Measurements from ENCODE around the gene TMEM183A. TPM values are rescaled to one million over a fixed set of nuclear protein-coding genes. Genes with fewer than 3 reads are reported as not detected.

TMEM183A gene
- polyA plus RNA-seq, 1 of the 3 experiments (the other 2 are of a cell fraction) = 47.9 TPM

GRCh38 chr1:202957733-202958543 lies 49.2 kb upstream of the TMEM183A start, which contains the start of gene ADIPOR1:
Gene ADIPOR1, minus strand, starts transcription at chr1:202958312. Its CDS starts 7,242 bp downstream, at chr1:202951070.
- H3K27ac ChIP-seq (ENCODE audit: low read depth in 2 of 2, low read length in 1 of 2) = peak within 1 kb of the TSS; percentile 67 to 71
- H3F3A ChIP-seq (replicated peaks; ENCODE audit: insufficient read depth) = peaks cover 11% of the 10 kb centered on the region
- peak within 1 kb of the TSS; percentile 91 to 96 for H3K4me3 ChIP-seq (ENCODE audit: low read depth in 2 of 2, low read length in 1 of 2)
- H3K36me3 ChIP-seq (replicated peaks in 1 of 2; ENCODE audit: control insufficient read depth in 1 of 2, insufficient read depth in 2 of 2, low read length in 1 of 2) = peaks cover 3 to 29% of the 10 kb centered on the region in 2 experiments
- CTCF ChIA-PET = no interaction called here
- H3K4me1 ChIP-seq (ENCODE audit: control insufficient read depth in 1 of 2, insufficient read depth in 2 of 2, low read depth in 1 of 2, low read length in 1 of 2) = peaks cover 16 to 17% of the 10 kb centered on the region in 2 experiments
- peaks cover 32% of the 10 kb centered on the region for H4K20me1 ChIP-seq (ENCODE audit: insufficient read depth)
- TF ChIP-seq GABPA (IDR thresholded peaks at IDR 0.05; ENCODE audit: low read depth) = peak; percentile 81
- TF ChIP-seq NRF1 (IDR thresholded peaks at IDR 0.05; ENCODE audit: low read depth, low read length) = no peak
- no peak for TF ChIP-seq NFIC (IDR thresholded peaks at IDR 0.05; ENCODE audit: borderline replicate concordance)
- TF ChIP-seq RAD21 (IDR thresholded peaks at IDR 0.05; ENCODE audit: low read length) = no peak
- no peak for TF ChIP-seq EZH2phosphoT487 (IDR thresholded peaks at IDR 0.05; ENCODE audit: borderline replicate concordance, low read depth)
- peak; percentile 17; the same call in 1 of the 2 replicates for TF ChIP-seq SIN3A (IDR thresholded peaks at IDR 0.05; ENCODE audit: borderline replicate concordance, low read depth, low read length)
- TF ChIP-seq RFX5 (IDR thresholded peaks at IDR 0.05; ENCODE audit: low read length) = no peak
- TF ChIP-seq TAF1 (IDR thresholded peaks at IDR 0.05; ENCODE audit: borderline replicate concordance, low read depth, low read length) = peak; percentile 41; the same call in 1 of the 2 replicates
- TF ChIP-seq MEF2A (IDR thresholded peaks at IDR 0.05; ENCODE audit: borderline replicate concordance, low read depth) = no peak
- TF ChIP-seq CHD2 (IDR thresholded peaks at IDR 0.05; ENCODE audit: low read length, partially characterized antibody) = peak; percentile 88
- TF ChIP-seq MXI1 (IDR thresholded peaks at IDR 0.05; ENCODE audit: low read depth, low read length) = peak; percentile 62; the same call in 1 of the 2 replicates
- TF ChIP-seq RCOR1 (IDR thresholded peaks at IDR 0.05; ENCODE audit: low read length) = no peak
- TF ChIP-seq, protein P1, sequence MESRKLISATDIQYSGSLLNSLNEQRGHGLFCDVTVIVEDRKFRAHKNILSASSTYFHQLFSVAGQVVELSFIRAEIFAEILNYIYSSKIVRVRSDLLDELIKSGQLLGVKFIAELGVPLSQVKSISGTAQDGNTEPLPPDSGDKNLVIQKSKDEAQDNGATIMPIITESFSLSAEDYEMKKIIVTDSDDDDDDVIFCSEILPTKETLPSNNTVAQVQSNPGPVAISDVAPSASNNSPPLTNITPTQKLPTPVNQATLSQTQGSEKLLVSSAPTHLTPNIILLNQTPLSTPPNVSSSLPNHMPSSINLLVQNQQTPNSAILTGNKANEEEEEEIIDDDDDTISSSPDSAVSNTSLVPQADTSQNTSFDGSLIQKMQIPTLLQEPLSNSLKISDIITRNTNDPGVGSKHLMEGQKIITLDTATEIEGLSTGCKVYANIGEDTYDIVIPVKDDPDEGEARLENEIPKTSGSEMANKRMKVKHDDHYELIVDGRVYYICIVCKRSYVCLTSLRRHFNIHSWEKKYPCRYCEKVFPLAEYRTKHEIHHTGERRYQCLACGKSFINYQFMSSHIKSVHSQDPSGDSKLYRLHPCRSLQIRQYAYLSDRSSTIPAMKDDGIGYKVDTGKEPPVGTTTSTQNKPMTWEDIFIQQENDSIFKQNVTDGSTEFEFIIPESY (IDR thresholded peaks at IDR 0.05; ENCODE audit: borderline replicate concordance, low read depth) = peak; percentile 85; the same call in 1 of the 2 replicates
- TF ChIP-seq, protein P2, sequence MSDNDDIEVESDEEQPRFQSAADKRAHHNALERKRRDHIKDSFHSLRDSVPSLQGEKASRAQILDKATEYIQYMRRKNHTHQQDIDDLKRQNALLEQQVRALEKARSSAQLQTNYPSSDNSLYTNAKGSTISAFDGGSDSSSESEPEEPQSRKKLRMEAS (IDR thresholded peaks at IDR 0.05; ENCODE audit: low read depth) = no peak
- TF ChIP-seq POLR2AphosphoS5 (IDR thresholded peaks at IDR 0.05; ENCODE audit: low read depth, low read length) = peak; percentile 59; the same call in 1 of the 2 replicates
- H3K27me3 ChIP-seq (ENCODE audit: insufficient read depth) = no peaks in the 10 kb centered on the region
- H3K79me2 ChIP-seq (ENCODE audit: insufficient read depth) = peaks cover 50% of the 10 kb centered on the region
- POLR2A ChIA-PET = no interaction called here
- H3K9ac ChIP-seq = peak within 1 kb of the TSS; percentile 89
- WGBS (ENCODE audit: low lambda C conversion rate) = 0% methylated on average over 6 of the region's 86 CpGs
- peak; percentile 99 for DNase-seq
- no peaks in the 10 kb centered on the region for H3K9me3 ChIP-seq
- no peaks in the 10 kb centered on the region for H3K9me2 ChIP-seq
- peak within 1 kb of the TSS; percentile 84 for H2AFZ ChIP-seq (ENCODE audit: low read depth)
- peak within 1 kb of the TSS; percentile 71 for H3K4me2 ChIP-seq

Measured in SK-N-SH (cell line).